Lower leg skin (tissue), 4 donors: ENCODE data around the gene SURF2. TPM values are rescaled to one million over a fixed set of nuclear protein-coding genes. Genes with fewer than 3 reads are reported as not detected.
"Not testable (repeated sequence)": the region's sequence is repeated elsewhere in the genome, so short reads cannot be mapped to it uniquely, and the experiment has no call there.

ENCODE experiments used
- DNase-seq, 2 donors: peaks; one replicate each; pipeline ENCODE4 v3.0.0-alpha.2; 2019; ENCODE audit warnings: low spot score in 2 of 2
- H3K4me3 ChIP-seq: fragments of 200-600 bp; sonication (generic); 2 replicates; pipeline ENCODE4 v1.5.1; 2017; ENCODE audit warnings: mild to moderate bottlenecking, low read depth; ENCODE audit not compliant: poor library complexity, severe bottlenecking
- CTCF ChIP-seq, 3 donors: fragments of 450-650 bp; IDR thresholded peaks; one replicate each; pipeline ENCODE4 v1.5.1; 2016; ENCODE audit warnings: antibody characterized with exemption in 3 of 3, mild to moderate bottlenecking in 3 of 3, moderate library complexity in 2 of 3
- POLR2A ChIP-seq, 2 donors: fragments of 450-650 bp; IDR thresholded peaks; one replicate each; pipeline ENCODE4 v1.6.1; 2016 to 2017; ENCODE audit warnings: antibody characterized with exemption in 2 of 2, mild to moderate bottlenecking in 1 of 2, moderate library complexity in 1 of 2
- WGBS, 2 donors: methylation state at CpG; one replicate each; pipeline ENCODE4 v1.1.5; 2018; 5-methylcytosine and 5-hydroxymethylcytosine counted together
- intact Hi-C: fragments of 100-400 bp; cut with DNase I; formaldehyde crosslinking; loops from one replicate; pipeline ENCODE4 v1.15.0; 2023; ENCODE audit warnings: low total_unique reads
- total RNA-seq, 4 donors: library from RNA; depleted of rRNA; stranded (reverse); fragments of >200 nt; gene quantifications; one replicate each; pipeline ENCODE4 v1.1.0, GENCODE V29; 2016

The SURF2 gene
- total RNA-seq, 4 donors from 2014 or later: 31.2 to 40.7 (median 35.4) TPM

- no peak overlapping the region for H3K4me3 ChIP-seq
- DNase-seq: no peak
- intact Hi-C loops: no loop called here
- WGBS, 2 donors: 82 to 87% methylated on average over 7 of the region's 7 CpGs
- TF ChIP-seq CTCF (IDR thresholded peaks at IDR 0.05): no peak
- TF ChIP-seq POLR2A (IDR thresholded peaks at IDR 0.05): no peak
Observed at GRCh38 chr9:133390713-133391112, 34.4 kb downstream of the SURF2 start.

GRCh38 chr9:133391449-133391848, 35.1 kb downstream of the SURF2 start:
- H3K4me3 ChIP-seq, DNase-seq, intact Hi-C loops: not testable (repeated sequence)
- WGBS, 2 donors: 41 to 59% methylated on average over 3 of the region's 4 CpGs

- DNase-seq, intact Hi-C loops, H3K4me3 ChIP-seq: not testable (repeated sequence)
- WGBS, 2 donors: 96 to 97% methylated on average over 3 of the region's 3 CpGs
Observed at GRCh38 chr9:133392308-133392707, 36.0 kb downstream of the SURF2 start.

GRCh38 chr9:133393399-133393798, 37.0 kb downstream of the SURF2 start:
- intact Hi-C loops: no loop called here
- H3K4me3 ChIP-seq: no peak overlapping the region
- no peak for TF ChIP-seq CTCF (IDR thresholded peaks at IDR 0.05)
- TF ChIP-seq POLR2A (IDR thresholded peaks at IDR 0.05): no peak
- no peak for DNase-seq
- 95% methylated on average over 3 of the region's 3 CpGs for WGBS, 2 donors

- WGBS, 2 donors: 26 to 33% methylated on average over 8 of the region's 8 CpGs
- H3K4me3 ChIP-seq: no peak overlapping the region
- TF ChIP-seq POLR2A (IDR thresholded peaks at IDR 0.05): no peak
- TF ChIP-seq CTCF (IDR thresholded peaks at IDR 0.05): no peak
- no peak for DNase-seq
- intact Hi-C loops: no loop called here
Observed at GRCh38 chr9:133394687-133395271, 38.4 kb downstream of the SURF2 start.

GRCh38 chr9:133396952-133397351, 40.6 kb downstream of the SURF2 start:
- TF ChIP-seq CTCF (IDR thresholded peaks at IDR 0.05) (no peak), POLR2A (IDR thresholded peaks at IDR 0.05) (no peak)
- intact Hi-C loops: no loop called here
- 41 to 47% methylated on average over 14 of the region's 14 CpGs for WGBS, 2 donors

GRCh38 chr9:133397370-133397769, 41.0 kb downstream of the SURF2 start:
- 79 to 87% methylated on average over 6 of the region's 6 CpGs for WGBS, 2 donors
- intact Hi-C loops: no loop called here
- H3K4me3 ChIP-seq: no peak overlapping the region
- DNase-seq: no peak
- TF ChIP-seq POLR2A (IDR thresholded peaks at IDR 0.05): no peak
- TF ChIP-seq CTCF (IDR thresholded peaks at IDR 0.05): no peak

More at GRCh38 chr9:133396952-133397351, 40.6 kb downstream of the SURF2 start:
- H3K4me3 ChIP-seq: no peak overlapping the region
- no peak for DNase-seq
